Chondrocyte (in vitro differentiated cells): ENCODE measurements around the gene MYOF. TPM values are rescaled to one million over a fixed set of nuclear protein-coding genes. Genes with fewer than 3 reads are reported as not detected.

Experiments used
- DNase-seq: peaks from one replicate; pipeline ENCODE4 v3.0.0; 2021; ENCODE audit warnings: mixed read lengths, low spot score
- H3K27ac Mint-ChIP-seq: one replicate; pipeline ENCODE4 v1.8.0; 2021; ENCODE audit warnings: mild to moderate bottlenecking, moderate library complexity, mixed read lengths; ENCODE audit not compliant: unreplicated experiment
- H3K27me3 Mint-ChIP-seq: 2 replicates; pipeline ENCODE4 v1.8.0; 2021; ENCODE audit warnings: low read depth, mixed read lengths
- H3K36me3 Mint-ChIP-seq: 2 replicates; pipeline ENCODE4 v1.8.0; 2021; ENCODE audit warnings: low read depth, mixed read lengths
- H3K4me1 Mint-ChIP-seq: 2 replicates; pipeline ENCODE4 v1.8.0; 2021; ENCODE audit warnings: low read depth, mild to moderate bottlenecking, mixed read lengths
- H3K4me3 Mint-ChIP-seq: one replicate; pipeline ENCODE4 v1.8.0; 2021; ENCODE audit warnings: mild to moderate bottlenecking, moderate library complexity, mixed read lengths; ENCODE audit not compliant: unreplicated experiment
- H3K9me3 Mint-ChIP-seq: 2 replicates; pipeline ENCODE4 v1.8.0; 2021; ENCODE audit warnings: low read depth, mixed read lengths
- CTCF ChIP-seq: fragments of 200-600 bp; sonication (generic); IDR thresholded peaks from 2 replicates; pipeline ENCODE4 v1.5.0; 2021; ENCODE audit warnings: antibody characterized with exemption, mild to moderate bottlenecking, moderate library complexity
- total RNA-seq: library from RNA; stranded (reverse); gene quantifications from 3 replicates; pipeline ENCODE4 v1.2.1, GENCODE V29; 2021

The MYOF gene
- total RNA-seq, 1 donor from 2014 or later: 526 TPM

GRCh38 chr10:93456480-93456879, 25.7 kb downstream of the MYOF start:
- Mint-ChIP-seq H3K27me3 (no peaks in the 10 kb centered on the region), H3K9me3 (no peaks in the 10 kb centered on the region), H3K4me3 (no peak overlapping the region), H3K36me3 (peaks cover 30% of the 10 kb centered on the region), H3K4me1 (peaks cover 67% of the 10 kb centered on the region), H3K27ac (peak overlapping the region; percentile 68)
- TF ChIP-seq CTCF: no peak
- DNase-seq: no peak

GRCh38 chr10:93454736-93455135, 27.4 kb downstream of the MYOF start:
- peaks cover 55% of the 10 kb centered on the region for H3K4me1 Mint-ChIP-seq
- peak overlapping the region; percentile 17 for H3K27ac Mint-ChIP-seq
- DNase-seq: no peak
- no peak for TF ChIP-seq CTCF
- H3K27me3 Mint-ChIP-seq: no peaks in the 10 kb centered on the region
- H3K9me3 Mint-ChIP-seq: no peaks in the 10 kb centered on the region
- H3K4me3 Mint-ChIP-seq: no peak overlapping the region
- peaks cover 31% of the 10 kb centered on the region for H3K36me3 Mint-ChIP-seq

DNA sequence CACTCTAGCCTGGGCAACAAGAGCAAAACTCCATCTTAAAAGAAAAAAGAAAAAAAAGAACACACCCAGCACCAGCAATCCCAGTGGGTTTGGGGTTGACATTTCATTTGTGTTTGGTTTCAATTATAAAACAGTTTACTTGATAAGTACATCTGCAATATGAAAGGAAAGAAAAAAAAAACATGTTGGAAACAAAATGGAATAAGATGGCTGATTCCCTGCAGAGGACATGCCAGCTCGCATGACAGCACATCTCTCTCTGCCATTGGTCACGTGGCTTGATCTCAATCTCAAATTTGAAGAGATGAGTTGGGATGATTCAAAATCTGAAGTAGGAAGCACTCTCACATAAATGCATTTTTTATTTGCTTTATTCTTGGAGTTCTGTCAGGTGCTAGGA, 28.0 kb downstream of the MYOF start:
- TF ChIP-seq CTCF: no peak
- Mint-ChIP-seq H3K36me3 (peaks cover 33% of the 10 kb centered on the region), H3K27me3 (no peaks in the 10 kb centered on the region), H3K9me3 (no peaks in the 10 kb centered on the region), H3K4me3 (no peak overlapping the region), H3K27ac (no peak overlapping the region), H3K4me1 (peaks cover 49% of the 10 kb centered on the region)
- no peak for DNase-seq

DNA sequence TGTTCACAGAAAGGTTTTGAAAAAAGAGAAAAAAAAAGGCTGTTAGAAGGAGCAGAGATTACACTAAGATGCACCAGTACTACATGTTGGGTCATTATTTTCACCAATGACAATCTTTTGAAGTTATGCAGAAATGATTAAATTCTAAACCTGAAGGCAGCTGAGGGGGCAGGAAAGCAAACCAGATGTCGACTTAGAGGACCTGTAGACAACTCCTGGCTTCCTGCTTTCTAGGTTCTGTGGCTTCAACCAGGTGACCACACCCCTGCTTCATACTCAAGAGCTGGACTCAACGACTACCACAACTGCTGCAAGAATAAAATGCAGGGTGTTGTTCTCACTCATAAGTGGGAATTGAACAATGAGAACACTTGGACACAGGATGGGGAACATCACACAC, 30.0 kb downstream of the MYOF start:
- no peak for DNase-seq
- H3K9me3 Mint-ChIP-seq: no peaks in the 10 kb centered on the region
- H3K27me3 Mint-ChIP-seq: no peaks in the 10 kb centered on the region
- H3K4me1 Mint-ChIP-seq: peaks cover 38% of the 10 kb centered on the region
- peaks cover 43% of the 10 kb centered on the region for H3K36me3 Mint-ChIP-seq
- peak overlapping the region; percentile 68 for H3K27ac Mint-ChIP-seq
- H3K4me3 Mint-ChIP-seq: no peak overlapping the region
- TF ChIP-seq CTCF: no peak

- peaks cover 38% of the 10 kb centered on the region for H3K4me1 Mint-ChIP-seq
- no peaks in the 10 kb centered on the region for H3K9me3 Mint-ChIP-seq
- peaks cover 41% of the 10 kb centered on the region for H3K36me3 Mint-ChIP-seq
- no peak overlapping the region for H3K4me3 Mint-ChIP-seq
- no peaks in the 10 kb centered on the region for H3K27me3 Mint-ChIP-seq
- TF ChIP-seq CTCF: no peak
- H3K27ac Mint-ChIP-seq: peak overlapping the region; percentile 50
- DNase-seq: no peak
These were observed 30.7 kb downstream of the MYOF start for GRCh38 chr10:93451244-93451947.
